HG03469 (cell line): ENCODE measurements around the gene EIF4ENIF1.
"Not testable (repeated sequence)": the region's sequence is repeated elsewhere in the genome, so short reads cannot be mapped to it uniquely, and the experiment has no call there.

ENCODE experiments used
- ATAC-seq: cut with Tn5 transposase; IDR thresholded peaks from one replicate; pipeline ENCODE4 v1.9.1; 2021; ENCODE audit warnings: mild to moderate bottlenecking, moderate library complexity, moderate number of reproducible peaks; ENCODE audit not compliant: unreplicated experiment

The EIF4ENIF1 gene

GRCh38 chr22:31495343-31495742, 5.7 kb upstream of the EIF4ENIF1 start:
- ATAC-seq = no peak

GRCh38 chr22:31493355-31493754, 3.7 kb upstream of the EIF4ENIF1 start:
- ATAC-seq = not testable (repeated sequence)

GRCh38 chr22:31492151-31492550, 2.5 kb upstream of the EIF4ENIF1 start:
- ATAC-seq = no peak

GRCh38 chr22:31491218-31491962, 1.7 kb upstream of the EIF4ENIF1 start:
- ATAC-seq = no peak

- no peak for ATAC-seq
Observed at GRCh38 chr22:31490496-31490925, 869 bp upstream of the EIF4ENIF1 start.

- no peak for ATAC-seq
Observed at GRCh38 chr22:31488988-31489617, 539 bp downstream of the EIF4ENIF1 start.

- ATAC-seq = no peak
Observed at GRCh38 chr22:31488346-31488883, 1.2 kb downstream of the EIF4ENIF1 start.

- ATAC-seq = no peak
Observed at GRCh38 chr22:31486951-31487350, 2.7 kb downstream of the EIF4ENIF1 start.

- not testable (repeated sequence) for ATAC-seq
Observed at GRCh38 chr22:31486369-31486768, 3.3 kb downstream of the EIF4ENIF1 start.

- ATAC-seq = not testable (repeated sequence)
Observed at GRCh38 chr22:31482470-31482869, 7.2 kb downstream of the EIF4ENIF1 start.

- ATAC-seq = no peak
Observed at GRCh38 chr22:31481129-31481528, 8.5 kb downstream of the EIF4ENIF1 start.

GRCh38 chr22:31477329-31477728, 12.3 kb downstream of the EIF4ENIF1 start:
- peak; percentile 38 for ATAC-seq

GRCh38 chr22:31475800-31476199, 13.8 kb downstream of the EIF4ENIF1 start:
- no peak for ATAC-seq

- no peak for ATAC-seq
Observed at GRCh38 chr22:31474743-31475142, 14.9 kb downstream of the EIF4ENIF1 start.

GRCh38 chr22:31465307-31465706, 24.3 kb downstream of the EIF4ENIF1 start:
- no peak for ATAC-seq

GRCh38 chr22:31461699-31462098, 27.9 kb downstream of the EIF4ENIF1 start:
- no peak for ATAC-seq

GRCh38 chr22:31451709-31452571, 37.7 kb downstream of the EIF4ENIF1 start:
- no peak for ATAC-seq

GRCh38 chr22:31449506-31449905, 40.1 kb downstream of the EIF4ENIF1 start:
- ATAC-seq = no peak

- ATAC-seq = no peak
Observed at GRCh38 chr22:31448382-31448781, 41.3 kb downstream of the EIF4ENIF1 start.

- ATAC-seq = no peak
Observed at GRCh38 chr22:31447337-31447736, 42.3 kb downstream of the EIF4ENIF1 start.

GRCh38 chr22:31446767-31447166, 42.9 kb downstream of the EIF4ENIF1 start:
- no peak for ATAC-seq
